EH (cell line): ENCODE data around the gene AKT1S1.
A peak's percentile ranks its signal among the peaks of the same experiment; 100 is the strongest.

Experiments
- DNase-seq: peaks from one replicate; pipeline ENCODE4 v3.0.0-alpha.2; 2015; ENCODE audit warnings: low read depth

AKT1S1 gene

GRCh38 chr19:49853852-49854377 is 23.2 kb downstream of the AKT1S1 start:
- no peak for DNase-seq

- peak; percentile 54 for DNase-seq
These were observed 24.5 kb downstream of the AKT1S1 start for GRCh38 chr19:49852631-49853126.

GRCh38 chr19:49851456-49852259 is 25.5 kb downstream of the AKT1S1 start:
- DNase-seq: peak; percentile 35

- peak; percentile 92 for DNase-seq
These were observed 26.4 kb downstream of the AKT1S1 start, which contains the start of gene PTOV1 for GRCh38 chr19:49850487-49851342. PTOV1 (plus strand) TSS chr19:49851159.

- no peak for DNase-seq
These were observed 27.0 kb downstream of the AKT1S1 start for GRCh38 chr19:49850221-49850486.

DNA sequence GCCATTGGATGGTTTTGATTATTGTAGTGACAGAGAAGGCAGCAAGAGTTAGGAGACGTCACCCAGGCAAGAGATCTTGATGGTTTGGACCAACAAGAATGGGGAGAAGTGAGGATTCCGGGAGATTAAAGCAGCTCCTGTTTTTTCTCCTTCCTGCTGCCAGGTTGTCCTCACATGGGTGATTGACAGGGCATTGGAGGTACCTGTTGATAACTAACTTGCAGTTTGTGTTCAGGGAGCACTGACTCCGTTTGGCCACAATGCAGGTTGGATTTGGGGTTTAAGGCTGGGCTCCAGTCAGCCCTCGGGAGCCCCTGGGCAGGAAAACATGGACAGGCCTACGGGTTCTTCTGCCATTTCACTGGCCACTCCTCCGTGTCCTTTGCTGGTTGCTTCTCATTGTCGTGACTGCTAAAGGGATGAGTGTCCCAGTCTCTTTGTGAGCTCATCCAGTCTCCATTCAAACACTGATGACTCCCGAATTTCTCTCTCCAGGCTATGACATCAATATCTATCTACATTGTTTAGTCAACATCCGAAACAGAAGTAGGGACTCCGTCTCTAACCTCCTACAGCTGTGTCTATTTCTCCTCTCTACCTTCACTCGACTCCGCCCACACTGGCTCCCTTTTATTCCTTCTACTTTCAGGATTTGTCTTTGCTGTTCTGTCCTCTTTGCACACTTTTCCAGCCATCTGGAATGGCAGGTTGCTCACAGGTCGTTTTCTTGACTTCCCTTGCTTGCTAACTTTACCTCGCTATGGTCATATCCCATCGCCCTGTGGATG is 27.5 kb downstream of the AKT1S1 start:
- DNase-seq: no peak

- DNase-seq: no peak
These were observed 28.2 kb downstream of the AKT1S1 start for GRCh38 chr19:49848938-49849337.

DNA sequence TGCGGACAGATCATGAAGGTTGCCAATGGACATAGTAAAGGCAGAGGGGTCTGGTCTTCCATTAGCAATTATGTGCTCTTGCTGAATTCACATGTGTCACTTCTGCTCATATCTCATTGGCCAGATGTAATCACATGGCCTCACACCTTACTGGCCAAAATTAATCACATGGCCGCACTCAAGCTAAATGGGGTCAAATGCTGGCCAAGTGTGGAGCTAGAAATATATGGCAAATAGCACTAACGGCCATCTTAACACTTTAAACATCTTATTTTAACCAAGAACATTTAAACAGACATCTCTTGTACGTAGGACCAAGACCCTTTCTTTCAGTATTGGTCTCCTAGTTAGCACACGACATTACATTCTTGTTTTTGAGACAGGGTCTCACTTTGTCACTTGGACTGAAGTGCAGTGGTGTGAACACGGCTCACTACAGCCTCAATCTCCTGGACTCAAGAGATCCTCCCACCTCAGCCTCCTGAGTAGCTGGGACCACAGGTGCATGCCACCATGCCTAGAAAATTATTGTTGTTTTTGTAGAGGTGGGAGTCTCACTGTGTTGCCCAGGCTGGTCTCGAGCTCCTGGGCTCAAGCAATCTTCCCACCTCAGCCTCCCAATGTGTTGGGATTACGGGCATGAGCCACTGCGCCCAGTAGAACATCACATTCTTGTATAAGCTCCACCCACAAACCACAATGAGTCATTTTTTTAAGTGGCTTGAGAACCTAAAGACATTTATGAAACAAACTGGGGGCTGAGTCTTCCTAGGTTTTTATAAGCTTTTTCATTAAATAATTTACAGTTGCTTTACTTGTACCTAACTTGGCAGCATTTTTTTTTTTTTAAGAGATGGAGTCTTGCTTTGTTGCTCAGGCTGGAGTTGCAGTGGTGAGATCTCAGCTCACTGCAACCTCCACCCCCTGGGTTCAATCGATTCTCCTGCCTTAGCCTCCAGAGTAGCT is 29.1 kb downstream of the AKT1S1 start:
- DNase-seq: peak; percentile 95

GRCh38 chr19:49846408-49846807 is 30.7 kb downstream of the AKT1S1 start:
- no peak for DNase-seq

- DNase-seq: no peak
These were observed 31.7 kb downstream of the AKT1S1 start for GRCh38 chr19:49845414-49845813.

- no peak for DNase-seq
These were observed 32.7 kb downstream of the AKT1S1 start for GRCh38 chr19:49844138-49845095.

DNA sequence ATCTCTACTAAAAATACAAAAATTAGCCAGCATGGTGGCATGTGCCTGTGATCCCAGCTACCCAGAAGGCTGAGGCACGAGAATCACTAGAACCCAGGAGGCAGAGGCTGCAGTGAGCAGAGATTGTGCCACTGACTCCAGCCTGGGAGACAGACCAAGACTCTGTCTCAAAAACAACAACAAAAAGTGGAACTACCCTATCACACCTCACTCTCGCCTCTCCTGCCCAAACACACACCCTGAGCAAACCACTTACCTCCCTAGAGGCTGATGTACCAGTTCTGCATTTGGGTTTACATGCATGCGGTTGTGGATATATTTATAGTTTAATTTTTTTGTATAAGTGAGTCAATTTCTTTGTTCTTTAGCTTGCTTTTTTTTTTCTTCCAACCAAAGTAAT is 33.9 kb downstream of the AKT1S1 start:
- DNase-seq: no peak

GRCh38 chr19:49840736-49841249 is 36.4 kb downstream of the AKT1S1 start:
- no peak for DNase-seq

GRCh38 chr19:49840321-49840720 is 36.8 kb downstream of the AKT1S1 start:
- DNase-seq: no peak

- DNase-seq: no peak
These were observed 37.4 kb downstream of the AKT1S1 start for GRCh38 chr19:49839713-49840112.

GRCh38 chr19:49838885-49839588 is 38.1 kb downstream of the AKT1S1 start:
- DNase-seq: no peak

- no peak for DNase-seq
These were observed 39.7 kb downstream of the AKT1S1 start for GRCh38 chr19:49837425-49837824.

DNA sequence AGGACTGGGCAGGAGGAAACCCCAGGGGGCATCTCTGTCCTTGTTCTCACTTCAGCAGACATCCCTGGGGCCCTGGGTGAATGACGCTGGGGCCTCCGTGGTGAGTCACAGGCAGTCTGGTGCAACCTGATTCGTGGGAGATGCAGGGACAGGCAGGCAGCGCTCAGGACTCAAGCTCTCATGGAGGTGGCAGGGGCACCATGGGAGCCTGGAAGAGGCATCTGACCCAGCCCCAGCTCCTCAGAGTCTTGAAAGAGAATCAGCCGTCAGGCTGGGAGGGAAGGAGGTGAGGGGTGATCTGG is 40.2 kb downstream of the AKT1S1 start:
- no peak for DNase-seq
